ENCODE data around the gene EXOC1. TPM values are rescaled to one million over a fixed set of nuclear protein-coding genes. Genes with fewer than 3 reads are reported as not detected.

Gene EXOC1
- total RNA-seq, 1 donor from 2014 or later = 31.8 TPM

DNA sequence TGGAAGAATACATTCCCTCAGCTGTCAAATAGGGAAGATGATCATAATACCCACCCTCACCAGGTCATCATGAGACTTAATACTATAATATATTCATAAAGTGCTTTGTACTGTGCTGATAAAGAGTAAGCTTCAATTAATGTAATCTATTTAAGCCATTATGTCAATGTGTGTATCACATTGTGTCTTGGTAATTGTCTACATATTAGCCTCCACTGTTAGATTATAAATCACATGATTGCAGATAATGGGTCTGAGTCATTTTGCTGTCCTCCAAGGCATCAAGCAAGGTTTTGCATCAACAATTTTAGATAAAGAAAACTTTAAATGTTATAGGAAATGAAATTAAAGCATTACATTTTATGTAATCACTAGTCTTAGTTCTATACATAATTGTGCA, 50.1 kb downstream of the EXOC1 start:
- Mint-ChIP-seq H3K27me3 (ENCODE audit: unreplicated experiment) (no peaks in the 10 kb centered on the region), H3K36me3 (ENCODE audit: unreplicated experiment) (peaks cover 31% of the 10 kb centered on the region), H3K4me3 (ENCODE audit: unreplicated experiment) (no peak overlapping the region), H3K9me3 (ENCODE audit: unreplicated experiment) (no peaks in the 10 kb centered on the region), H3K27ac (ENCODE audit: unreplicated experiment) (no peak overlapping the region), H3K4me1 (ENCODE audit: unreplicated experiment) (peaks cover 10% of the 10 kb centered on the region)
- DNase-seq (ENCODE audit: extremely low spot score, unreplicated experiment) = no peak
- TF ChIP-seq, protein P1, sequence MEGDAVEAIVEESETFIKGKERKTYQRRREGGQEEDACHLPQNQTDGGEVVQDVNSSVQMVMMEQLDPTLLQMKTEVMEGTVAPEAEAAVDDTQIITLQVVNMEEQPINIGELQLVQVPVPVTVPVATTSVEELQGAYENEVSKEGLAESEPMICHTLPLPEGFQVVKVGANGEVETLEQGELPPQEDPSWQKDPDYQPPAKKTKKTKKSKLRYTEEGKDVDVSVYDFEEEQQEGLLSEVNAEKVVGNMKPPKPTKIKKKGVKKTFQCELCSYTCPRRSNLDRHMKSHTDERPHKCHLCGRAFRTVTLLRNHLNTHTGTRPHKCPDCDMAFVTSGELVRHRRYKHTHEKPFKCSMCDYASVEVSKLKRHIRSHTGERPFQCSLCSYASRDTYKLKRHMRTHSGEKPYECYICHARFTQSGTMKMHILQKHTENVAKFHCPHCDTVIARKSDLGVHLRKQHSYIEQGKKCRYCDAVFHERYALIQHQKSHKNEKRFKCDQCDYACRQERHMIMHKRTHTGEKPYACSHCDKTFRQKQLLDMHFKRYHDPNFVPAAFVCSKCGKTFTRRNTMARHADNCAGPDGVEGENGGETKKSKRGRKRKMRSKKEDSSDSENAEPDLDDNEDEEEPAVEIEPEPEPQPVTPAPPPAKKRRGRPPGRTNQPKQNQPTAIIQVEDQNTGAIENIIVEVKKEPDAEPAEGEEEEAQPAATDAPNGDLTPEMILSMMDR (IDR thresholded peaks at IDR 0.05) = no peak

DNA sequence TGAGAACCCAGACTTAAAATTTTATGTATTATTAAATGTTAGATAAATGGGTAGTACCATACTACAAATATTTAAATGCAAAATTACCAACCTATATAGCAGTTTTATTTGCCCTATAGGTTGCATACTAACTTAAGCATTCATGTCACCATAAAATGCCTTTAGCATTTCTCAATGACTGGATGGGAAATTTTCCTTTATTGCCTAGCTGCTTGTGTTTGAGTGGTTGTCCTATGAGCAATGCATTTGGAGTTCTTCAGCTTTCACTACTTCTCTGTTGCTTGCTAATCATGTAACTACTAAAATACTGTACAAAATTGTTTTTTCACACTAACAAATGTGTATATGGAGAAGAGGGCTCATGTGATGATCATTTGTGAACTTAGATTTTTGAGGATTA, 51.1 kb downstream of the EXOC1 start:
- DNase-seq (ENCODE audit: extremely low spot score, unreplicated experiment) = no peak
- H3K4me3 Mint-ChIP-seq (ENCODE audit: unreplicated experiment) = no peak overlapping the region
- H3K4me1 Mint-ChIP-seq (ENCODE audit: unreplicated experiment) = peaks cover 10% of the 10 kb centered on the region
- H3K36me3 Mint-ChIP-seq (ENCODE audit: unreplicated experiment) = peaks cover 31% of the 10 kb centered on the region
- TF ChIP-seq, protein P1 (IDR thresholded peaks at IDR 0.05) = no peak
- H3K27me3 Mint-ChIP-seq (ENCODE audit: unreplicated experiment) = no peaks in the 10 kb centered on the region
- H3K27ac Mint-ChIP-seq (ENCODE audit: unreplicated experiment) = no peak overlapping the region
- peaks cover 3% of the 10 kb centered on the region for H3K9me3 Mint-ChIP-seq (ENCODE audit: unreplicated experiment)

DNA sequence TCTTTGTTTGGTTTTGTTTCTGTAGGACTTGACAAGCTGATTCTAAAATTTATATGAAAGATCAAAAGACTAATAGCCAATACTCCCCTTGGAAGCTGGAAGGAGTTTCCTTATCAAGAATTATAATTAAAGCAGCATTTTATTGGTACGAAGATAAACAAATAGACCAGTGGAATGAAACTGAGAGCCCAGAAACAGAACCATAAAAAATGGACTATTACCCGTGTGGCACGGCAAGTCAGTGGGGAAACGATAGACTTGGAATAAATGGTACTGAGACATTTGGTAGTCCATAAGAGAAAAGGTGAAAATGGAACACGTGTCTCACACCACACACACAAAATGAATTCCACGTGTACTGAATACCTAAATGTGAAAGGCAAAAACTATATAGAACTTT, 52.9 kb downstream of the EXOC1 start:
- H3K9me3 Mint-ChIP-seq (ENCODE audit: unreplicated experiment) = peaks cover 4% of the 10 kb centered on the region
- H3K4me3 Mint-ChIP-seq (ENCODE audit: unreplicated experiment) = no peak overlapping the region
- TF ChIP-seq, protein P1 (IDR thresholded peaks at IDR 0.05) = no peak
- H3K27me3 Mint-ChIP-seq (ENCODE audit: unreplicated experiment) = no peaks in the 10 kb centered on the region
- no peak for DNase-seq (ENCODE audit: extremely low spot score, unreplicated experiment)
- H3K27ac Mint-ChIP-seq (ENCODE audit: unreplicated experiment) = no peak overlapping the region
- peaks cover 10% of the 10 kb centered on the region for H3K4me1 Mint-ChIP-seq (ENCODE audit: unreplicated experiment)
- H3K36me3 Mint-ChIP-seq (ENCODE audit: unreplicated experiment) = peaks cover 24% of the 10 kb centered on the region

DNA sequence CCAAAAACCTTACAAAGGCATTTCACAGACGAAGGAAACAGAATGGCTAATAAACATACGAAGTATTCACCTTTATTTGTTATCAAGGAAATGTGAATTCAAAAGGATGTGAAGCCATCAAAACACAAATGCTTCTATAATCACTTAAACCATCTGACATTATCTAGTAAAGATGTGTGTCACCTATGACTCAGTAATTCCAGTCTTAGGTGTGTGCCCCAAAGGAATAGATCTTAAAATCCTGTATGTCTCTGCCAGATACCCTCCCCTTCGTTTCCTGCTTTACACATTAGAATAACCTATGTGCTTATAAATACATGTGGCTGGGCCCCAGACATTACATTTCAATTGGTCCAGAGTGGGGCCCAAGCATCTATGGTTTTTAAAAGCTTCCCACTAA, 53.5 kb downstream of the EXOC1 start:
- DNase-seq (ENCODE audit: extremely low spot score, unreplicated experiment) = no peak

DNA sequence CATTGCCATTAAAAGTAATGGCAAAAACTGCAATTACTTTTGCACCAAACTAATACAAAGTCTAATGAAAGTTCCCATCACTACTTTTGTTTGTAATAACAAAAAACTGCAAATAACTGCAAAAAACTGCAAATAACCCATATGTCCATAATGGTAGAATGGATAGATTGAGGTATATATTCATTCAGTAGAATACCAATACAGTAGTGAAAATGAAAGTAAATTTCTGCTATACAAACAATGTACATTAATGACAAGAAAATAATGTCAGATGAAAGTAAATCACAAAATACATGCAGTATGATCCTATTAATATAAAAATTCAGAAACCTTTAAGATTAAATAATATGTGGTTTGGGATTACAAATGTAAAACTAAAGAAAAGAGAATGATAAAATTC, 54.0 kb downstream of the EXOC1 start:
- peak overlapping the region; percentile 56 for H3K27ac Mint-ChIP-seq (ENCODE audit: unreplicated experiment)

More for the DNA sequence above, 53.5 kb downstream of the EXOC1 start:
- no peak overlapping the region for H3K4me3 Mint-ChIP-seq (ENCODE audit: unreplicated experiment)
- H3K27me3 Mint-ChIP-seq (ENCODE audit: unreplicated experiment) = no peaks in the 10 kb centered on the region
- H3K27ac Mint-ChIP-seq (ENCODE audit: unreplicated experiment) = no peak overlapping the region
- TF ChIP-seq, protein P1 (IDR thresholded peaks at IDR 0.05) = no peak
- H3K9me3 Mint-ChIP-seq (ENCODE audit: unreplicated experiment) = peaks cover 4% of the 10 kb centered on the region
- peaks cover 24% of the 10 kb centered on the region for H3K36me3 Mint-ChIP-seq (ENCODE audit: unreplicated experiment)
- H3K4me1 Mint-ChIP-seq (ENCODE audit: unreplicated experiment) = peaks cover 10% of the 10 kb centered on the region

More for the DNA sequence above, 54.0 kb downstream of the EXOC1 start:
- H3K9me3 Mint-ChIP-seq (ENCODE audit: unreplicated experiment) = peaks cover 4% of the 10 kb centered on the region
- peaks cover 19% of the 10 kb centered on the region for H3K36me3 Mint-ChIP-seq (ENCODE audit: unreplicated experiment)
- peaks cover 10% of the 10 kb centered on the region for H3K4me1 Mint-ChIP-seq (ENCODE audit: unreplicated experiment)
- peak overlapping the region; percentile 33 for H3K4me3 Mint-ChIP-seq (ENCODE audit: unreplicated experiment)
- H3K27me3 Mint-ChIP-seq (ENCODE audit: unreplicated experiment) = no peaks in the 10 kb centered on the region
- no peak for DNase-seq (ENCODE audit: extremely low spot score, unreplicated experiment)
- TF ChIP-seq, protein P1 (IDR thresholded peaks at IDR 0.05) = no peak

Data from osteocyte (in vitro differentiated cells).